ENCODE data around the gene G0S2. TPM values are rescaled to one million over a fixed set of nuclear protein-coding genes. Genes with fewer than 3 reads are reported as not detected.
A peak's percentile ranks its signal among the peaks of the same experiment; 100 is the strongest.
"Not testable (repeated sequence)": the region's sequence is repeated elsewhere in the genome, so short reads cannot be mapped to it uniquely, and the experiment has no call there.

G0S2 gene
- total and polyA plus RNA-seq, 2 donors from 2014 or later: 15.5 to 103 TPM

GRCh38 chr1:209692745-209693504, 17.7 kb downstream of the G0S2 start:
- Histone ChIP-seq H3K27ac (ENCODE audit: low read depth in 2 of 2, low read length in 2 of 2) (no peak overlapping the region), H3K4me3 (ENCODE audit: low read length in 3 of 3) (no peak overlapping the region), H3K9ac (ENCODE audit: low read length in 3 of 3) (peak overlapping the region in 1 of 3 donors; percentile 68), H3K9me3 (ENCODE audit: control insufficient read depth in 2 of 3, insufficient read depth in 1 of 3, low read length in 3 of 3) (no peaks in the 10 kb centered on the region), H3K36me3 (ENCODE audit: control insufficient read depth in 2 of 3, insufficient read depth in 3 of 3, low read length in 3 of 3) (no peaks in the 10 kb centered on the region), H3K27me3 (ENCODE audit: control insufficient read depth, insufficient read depth, low read length) (no peaks in the 10 kb centered on the region), H3K4me1 (ENCODE audit: control insufficient read depth in 2 of 3, insufficient read depth in 2 of 3, low read depth in 1 of 3, low read length in 3 of 3) (peaks cover 0 to 4% (median 0%) of the 10 kb centered on the region in 3 donors)
- peak; percentile 77 for TF ChIP-seq CTCF (IDR thresholded peaks at IDR 0.05; ENCODE audit: borderline replicate concordance, extremely low read depth, insufficient read depth)
- FAIRE-seq: peak; percentile 79
- intact Hi-C loops (cut with DNase I): no loop called here
- peak; percentile 55 to 95 (median 82) for DNase-seq

- H3K9ac ChIP-seq (ENCODE audit: low read length in 3 of 3): no peak overlapping the region
- intact Hi-C loops (cut with DNase I): loop anchor here (5.0 kb wide), 1 partner anchor 119 kb away; no protein-coding TSS in a partner anchor
- no peak for FAIRE-seq
These were observed 21.5 kb downstream of the G0S2 start for GRCh38 chr1:209696673-209697072.

GRCh38 chr1:209697126-209697525, 21.9 kb downstream of the G0S2 start:
- no peak overlapping the region for H3K9ac ChIP-seq (ENCODE audit: low read length in 3 of 3)
- intact Hi-C loops (cut with DNase I): loop anchor here (5.0 kb wide), 1 partner anchor 120 kb away; no protein-coding TSS in a partner anchor
- no peaks in the 10 kb centered on the region for H3K36me3 ChIP-seq (ENCODE audit: control insufficient read depth in 2 of 3, insufficient read depth in 3 of 3, low read length in 3 of 3)
- DNase-seq (no peak), FAIRE-seq (no peak)
- H3K4me1 ChIP-seq (ENCODE audit: control insufficient read depth in 2 of 3, insufficient read depth in 2 of 3, low read depth in 1 of 3, low read length in 3 of 3): peaks cover 0 to 4% (median 0%) of the 10 kb centered on the region in 3 donors
- H3K4me3 ChIP-seq (ENCODE audit: low read length in 3 of 3): no peak overlapping the region
- no peak overlapping the region for H3K27ac ChIP-seq (ENCODE audit: low read depth in 2 of 2, low read length in 2 of 2)
- no peaks in the 10 kb centered on the region for H3K27me3 ChIP-seq (ENCODE audit: control insufficient read depth, insufficient read depth, low read length)
- TF ChIP-seq CTCF (IDR thresholded peaks at IDR 0.05; ENCODE audit: borderline replicate concordance, extremely low read depth, insufficient read depth): no peak
- H3K9me3 ChIP-seq (ENCODE audit: control insufficient read depth in 2 of 3, insufficient read depth in 1 of 3, low read length in 3 of 3): no peaks in the 10 kb centered on the region

More at GRCh38 chr1:209696673-209697072, 21.5 kb downstream of the G0S2 start:
- DNase-seq: no peak
- H3K27ac ChIP-seq (ENCODE audit: low read depth in 2 of 2, low read length in 2 of 2): no peak overlapping the region
- H3K27me3 ChIP-seq (ENCODE audit: control insufficient read depth, insufficient read depth, low read length): no peaks in the 10 kb centered on the region
- H3K36me3 ChIP-seq (ENCODE audit: control insufficient read depth in 2 of 3, insufficient read depth in 3 of 3, low read length in 3 of 3): no peaks in the 10 kb centered on the region
- H3K4me1 ChIP-seq (ENCODE audit: control insufficient read depth in 2 of 3, insufficient read depth in 2 of 3, low read depth in 1 of 3, low read length in 3 of 3): peaks cover 0 to 4% (median 0%) of the 10 kb centered on the region in 3 donors
- no peak for TF ChIP-seq CTCF (IDR thresholded peaks at IDR 0.05; ENCODE audit: borderline replicate concordance, extremely low read depth, insufficient read depth)
- no peak overlapping the region for H3K4me3 ChIP-seq (ENCODE audit: low read length in 3 of 3)
- H3K9me3 ChIP-seq (ENCODE audit: control insufficient read depth in 2 of 3, insufficient read depth in 1 of 3, low read length in 3 of 3): no peaks in the 10 kb centered on the region

GRCh38 chr1:209700686-209701085, 25.5 kb downstream of the G0S2 start:
- H3K4me1 ChIP-seq (ENCODE audit: control insufficient read depth in 2 of 3, insufficient read depth in 2 of 3, low read depth in 1 of 3, low read length in 3 of 3); H3K9ac ChIP-seq (ENCODE audit: low read length in 3 of 3); H3K27me3 ChIP-seq (ENCODE audit: control insufficient read depth, insufficient read depth, low read length); intact Hi-C loops (cut with DNase I); H3K36me3 ChIP-seq (ENCODE audit: control insufficient read depth in 2 of 3, insufficient read depth in 3 of 3, low read length in 3 of 3); H3K9me3 ChIP-seq (ENCODE audit: control insufficient read depth in 2 of 3, insufficient read depth in 1 of 3, low read length in 3 of 3); DNase-seq; FAIRE-seq; H3K4me3 ChIP-seq (ENCODE audit: low read length in 3 of 3); H3K27ac ChIP-seq (ENCODE audit: low read depth in 2 of 2, low read length in 2 of 2): not testable (repeated sequence)

Measured in kidney (tissue), 14 donors.